ENCODE measurements around the gene KRTAP12-3.

The KRTAP12-3 gene

DNA sequence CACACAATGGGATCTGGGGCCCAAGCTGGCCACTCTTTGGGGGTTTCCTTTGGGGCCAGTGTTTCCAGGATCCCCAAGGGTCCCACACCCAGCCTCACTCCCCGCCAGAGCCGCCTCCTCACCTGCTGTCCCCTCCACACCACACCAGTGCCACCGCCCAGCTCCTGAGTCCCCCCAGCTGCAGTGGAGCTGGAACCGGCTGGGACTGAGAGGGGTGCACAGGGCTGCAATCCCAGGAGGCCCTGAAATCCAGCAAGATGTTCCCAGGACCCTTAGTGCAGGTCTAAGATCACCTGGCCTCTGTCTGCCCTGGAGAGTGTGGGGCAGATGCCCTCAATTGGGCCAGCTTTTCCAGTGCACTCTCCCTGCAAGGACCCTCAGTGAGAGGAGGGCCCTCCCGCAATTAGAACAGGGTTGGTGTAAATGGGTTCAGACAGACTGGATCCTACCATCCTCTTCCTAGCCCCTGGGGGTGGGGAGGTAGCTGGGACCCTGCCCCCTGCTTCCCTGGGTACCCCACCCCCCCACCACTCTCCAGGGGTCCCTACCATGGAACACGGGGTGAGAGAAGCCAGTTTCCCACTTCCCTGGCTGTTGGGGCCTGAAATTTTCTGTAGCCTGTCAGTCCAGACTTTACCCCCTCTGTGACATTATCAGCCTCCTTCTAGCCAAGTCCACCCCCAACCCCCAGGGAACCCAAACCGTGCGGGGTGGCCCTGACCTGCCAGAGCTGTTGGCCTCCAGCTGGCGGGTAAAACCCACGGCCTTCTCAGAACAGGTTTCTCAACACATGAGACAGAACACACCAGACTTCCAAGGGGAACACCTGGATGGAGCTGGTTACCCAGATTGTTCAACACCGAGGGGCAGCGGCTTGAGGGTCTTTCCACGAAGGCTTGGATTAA lies 46.3 kb downstream of the KRTAP12-3 start:
- DNase-seq = no peak

GRCh38 chr21:44704636-44705001 lies 46.9 kb downstream of the KRTAP12-3 start:
- DNase-seq = no peak

GRCh38 chr21:44706026-44706705 lies 48.4 kb downstream of the KRTAP12-3 start:
- DNase-seq = no peak

DNA sequence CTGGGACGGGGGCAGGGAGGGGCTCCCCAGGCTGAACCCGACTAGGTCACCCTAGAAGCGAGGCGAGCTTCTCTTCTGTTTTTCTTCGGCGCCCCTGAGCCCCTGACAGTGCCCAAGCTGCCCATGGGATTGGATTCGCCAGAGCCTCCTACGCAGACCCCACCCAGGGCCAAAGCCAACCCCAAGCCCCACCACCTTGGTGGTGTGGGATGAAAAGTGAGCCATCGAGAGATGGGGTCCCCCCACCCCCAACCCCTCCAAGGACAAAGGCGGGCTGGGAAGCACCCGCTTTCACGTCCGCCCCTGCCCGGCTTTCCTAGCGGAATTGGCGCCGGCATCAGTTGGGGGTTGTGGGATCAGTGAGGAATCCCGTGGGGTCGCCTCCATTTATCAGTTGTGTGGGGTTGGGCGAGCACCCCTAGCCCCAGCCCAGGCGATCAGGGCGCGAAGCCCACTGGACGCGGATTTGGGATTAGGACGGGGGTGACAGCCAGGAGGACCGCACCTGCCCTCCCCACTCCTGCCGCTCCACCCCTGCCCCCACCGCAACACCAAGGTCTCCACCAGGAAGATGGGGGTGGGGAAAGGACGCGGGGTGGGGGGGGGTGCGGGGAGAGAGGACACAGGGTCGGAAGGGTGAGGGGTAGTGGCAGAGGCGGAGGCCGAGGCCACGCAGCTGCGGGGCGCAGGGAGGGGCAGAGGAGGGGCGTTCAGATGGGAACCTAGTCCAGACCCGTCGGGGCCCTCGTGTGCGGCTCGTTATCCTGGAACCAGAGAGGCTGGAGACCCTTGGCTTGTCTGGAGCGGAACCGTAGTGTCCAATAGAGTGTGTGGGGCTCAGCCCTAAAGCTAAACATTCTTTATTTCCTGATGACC lies 49.2 kb downstream of the KRTAP12-3 start:
- no peak for DNase-seq
